Progenitor cell of endocrine pancreas (in vitro differentiated cells): ENCODE measurements around the gene MRPL27. TPM values are rescaled to one million over a fixed set of nuclear protein-coding genes. Genes with fewer than 3 reads are reported as not detected.

ENCODE experiments used
- DNase-seq: peaks from one replicate; pipeline ENCODE4 v3.0.0; 2021; ENCODE audit warnings: low spot score; ENCODE audit not compliant: unreplicated experiment
- H3K27ac Mint-ChIP-seq: 2 replicates; pipeline ENCODE4 v1.8.0; 2021; ENCODE audit warnings: mild to moderate bottlenecking, moderate library complexity, mixed read lengths
- H3K27me3 Mint-ChIP-seq: 2 replicates; pipeline ENCODE4 v1.8.0; 2021; ENCODE audit warnings: mixed read lengths
- H3K36me3 Mint-ChIP-seq: 2 replicates; pipeline ENCODE4 v1.8.0; 2022; ENCODE audit warnings: mixed read lengths; ENCODE audit not compliant: insufficient read depth
- H3K4me1 Mint-ChIP-seq: 2 replicates; pipeline ENCODE4 v1.8.0; 2021; ENCODE audit warnings: low read depth, mixed read lengths
- H3K4me3 Mint-ChIP-seq: 2 replicates; pipeline ENCODE4 v1.8.0; 2021; ENCODE audit warnings: low read depth, mild to moderate bottlenecking, moderate library complexity, mixed read lengths
- H3K9me3 Mint-ChIP-seq: 2 replicates; pipeline ENCODE4 v1.8.0; 2021; ENCODE audit warnings: low read depth, mixed read lengths
- CTCF ChIP-seq: fragments of 200-600 bp; sonication (generic); IDR thresholded peaks from one replicate; pipeline ENCODE4 v1.5.0; 2021; ENCODE audit warnings: antibody characterized with exemption, mild to moderate bottlenecking; ENCODE audit not compliant: unreplicated experiment
- total RNA-seq: library from RNA; stranded (reverse); gene quantifications from 2 replicates; pipeline ENCODE4 v1.2.1, GENCODE V29; 2021

The MRPL27 gene
- total RNA-seq, 1 donor from 2014 or later = 59.6 TPM

- no peaks in the 10 kb centered on the region for H3K27me3 Mint-ChIP-seq
- H3K4me3 Mint-ChIP-seq = no peak overlapping the region
- no peaks in the 10 kb centered on the region for H3K9me3 Mint-ChIP-seq
- H3K36me3 Mint-ChIP-seq = peaks cover 9% of the 10 kb centered on the region
- peaks cover 2% of the 10 kb centered on the region for H3K4me1 Mint-ChIP-seq
- DNase-seq = no peak
- no peak overlapping the region for H3K27ac Mint-ChIP-seq
- no peak for TF ChIP-seq CTCF
Measured at GRCh38 chr17:50356892-50357510, 16.0 kb downstream of the MRPL27 start.

GRCh38 chr17:50356418-50356817 is 16.6 kb downstream of the MRPL27 start:
- no peaks in the 10 kb centered on the region for H3K27me3 Mint-ChIP-seq
- no peak overlapping the region for H3K27ac Mint-ChIP-seq
- TF ChIP-seq CTCF = no peak
- DNase-seq = no peak
- H3K9me3 Mint-ChIP-seq = no peaks in the 10 kb centered on the region
- H3K36me3 Mint-ChIP-seq = peaks cover 10% of the 10 kb centered on the region
- no peaks in the 10 kb centered on the region for H3K4me1 Mint-ChIP-seq
- H3K4me3 Mint-ChIP-seq = no peak overlapping the region

GRCh38 chr17:50355701-50356341 is 17.2 kb downstream of the MRPL27 start:
- H3K27me3 Mint-ChIP-seq = no peaks in the 10 kb centered on the region
- no peak overlapping the region for H3K4me3 Mint-ChIP-seq
- H3K27ac Mint-ChIP-seq = no peak overlapping the region
- no peaks in the 10 kb centered on the region for H3K4me1 Mint-ChIP-seq
- DNase-seq = no peak
- H3K9me3 Mint-ChIP-seq = no peaks in the 10 kb centered on the region
- TF ChIP-seq CTCF = no peak
- peaks cover 10% of the 10 kb centered on the region for H3K36me3 Mint-ChIP-seq

GRCh38 chr17:50355336-50355700 is 17.7 kb downstream of the MRPL27 start:
- Mint-ChIP-seq H3K36me3 (peaks cover 10% of the 10 kb centered on the region), H3K27me3 (no peaks in the 10 kb centered on the region), H3K9me3 (no peaks in the 10 kb centered on the region), H3K4me1 (no peaks in the 10 kb centered on the region), H3K27ac (no peak overlapping the region), H3K4me3 (no peak overlapping the region)
- no peak for DNase-seq
- no peak for TF ChIP-seq CTCF

- Mint-ChIP-seq H3K27me3 (no peaks in the 10 kb centered on the region), H3K4me1 (no peaks in the 10 kb centered on the region), H3K4me3 (no peak overlapping the region), H3K27ac (no peak overlapping the region), H3K36me3 (peaks cover 10% of the 10 kb centered on the region), H3K9me3 (no peaks in the 10 kb centered on the region)
- no peak for TF ChIP-seq CTCF
- no peak for DNase-seq
Measured at GRCh38 chr17:50354776-50355175, 18.2 kb downstream of the MRPL27 start.
